NCI-H2227 (cell line): ENCODE results near the gene ITGA5.
"Not testable (repeated sequence)": the region's sequence is repeated elsewhere in the genome, so short reads cannot be mapped to it uniquely, and the experiment has no call there.

Source experiments
- DNase-seq: peaks from one replicate; lab custom pipeline; 2025; ENCODE audit not compliant: unreplicated experiment; lab: John Stamatoyannopoulos, UW

ITGA5 gene

GRCh38 chr12:54356228-54356627 lies 62.8 kb downstream of the ITGA5 start:
- DNase-seq = no peak

GRCh38 chr12:54355104-54355815 lies 63.8 kb downstream of the ITGA5 start:
- no peak for DNase-seq

GRCh38 chr12:54354271-54354670 lies 64.8 kb downstream of the ITGA5 start:
- DNase-seq = not testable (repeated sequence)

- peak; percentile 69 for DNase-seq
Measured at GRCh38 chr12:54352891-54353874, 65.9 kb downstream of the ITGA5 start.

- peak; percentile 88 for DNase-seq
Measured at GRCh38 chr12:54352022-54352531, 67.0 kb downstream of the ITGA5 start.

GRCh38 chr12:54351341-54351740 lies 67.7 kb downstream of the ITGA5 start:
- DNase-seq = no peak

- DNase-seq = no peak
Measured at GRCh38 chr12:54350743-54351142, 68.3 kb downstream of the ITGA5 start.

GRCh38 chr12:54349679-54350078 lies 69.4 kb downstream of the ITGA5 start:
- no peak for DNase-seq

- DNase-seq = no peak
Measured at GRCh38 chr12:54349036-54349435, 70.0 kb downstream of the ITGA5 start.
